HepG2 (cell line): Measurements from ENCODE around the gene CAP2. TPM values are rescaled to one million over a fixed set of nuclear protein-coding genes. Genes with fewer than 3 reads are reported as not detected.
A peak's percentile ranks its signal among the peaks of the same experiment; 100 is the strongest.

ENCODE experiments used
- ATAC-seq: fragments of 200-7000 bp; cut with Tn5 transposase; 3 replicates; pipeline ENCODE4 v1.9.1; 2020; ENCODE audit warnings: mild to moderate bottlenecking, moderate library complexity
- BruUV-seq: library from RNA; stranded (reverse); fragments of 400-500 nt; replicated peaks from 2 replicates; lab custom pipeline; 2021; lab: Mats Ljungman, UMichigan
- CTCF ChIA-PET: fragments of 300-600 bp; formaldehyde crosslinking; extraction: SDS; loops from one replicate; lab custom pipeline; 2021; ENCODE audit warnings: low total read pairs, inconsistent platforms, low intra/inter-chr PET ratio; lab: Yijun Ruan, JAX
- POLR2A ChIA-PET: fragments of 350-600 bp; sonication (Branson Sonifier 250); formaldehyde crosslinking; loops from one replicate; lab custom pipeline; 2020; ENCODE audit warnings: antibody characterized with exemption, inconsistent platforms; lab: Yijun Ruan, JAX
- DNase-seq: peaks from one replicate; pipeline ENCODE4 v3.0.0-alpha.2; 2015; ENCODE audit warnings: low spot score
- FAIRE-seq: peaks from 3 replicates; lab custom pipeline; 2011; peaks lifted over from hg19 to GRCh38; lab: Jason Lieb, UNC
- H2AFZ ChIP-seq: one replicate; pipeline ENCODE4 v1.6.1; 2011; ENCODE audit warnings: low read length, inconsistent platforms
- H3K27ac ChIP-seq: fragments of 300-600 bp; 3 replicates; pipeline ENCODE4 v1.8.0; 2011; ENCODE audit warnings: mixed run types, mild to moderate bottlenecking, mixed read lengths, low read length, inconsistent platforms; ENCODE audit not compliant: insufficient read depth; ENCODE audit errors: extremely low read length
- H3K27me3 ChIP-seq, 2 experiments: fragments of 200-600 bp in 1 of 2; 2 replicates in 1 of 2; 3 replicates in 1 of 2; pipeline versions ENCODE4 v1.6.0 to v1.8.0; 2011; ENCODE audit warnings: low read length in 2 of 2, mild to moderate bottlenecking in 2 of 2, moderate library complexity in 2 of 2, inconsistent platforms in 1 of 2; ENCODE audit not compliant: insufficient read depth in 2 of 2, control insufficient read depth in 1 of 2
- H3K36me3 ChIP-seq, 2 experiments: fragments of 200-600 bp in 1 of 2; replicated peaks in 1 of 2; 2 replicates in 1 of 2; 3 replicates in 1 of 2; pipeline versions ENCODE4 v1.5.1 to v1.8.0; 2011; ENCODE audit warnings: low read length in 2 of 2, inconsistent platforms in 1 of 2; ENCODE audit not compliant: insufficient read depth in 2 of 2, control insufficient read depth in 1 of 2
- H3K4me1 ChIP-seq: 2 replicates; pipeline ENCODE4 v1.5.1; 2012; ENCODE audit warnings: low read length, inconsistent platforms; ENCODE audit not compliant: insufficient read depth
- H3K4me2 ChIP-seq: 2 replicates; pipeline ENCODE4 v1.6.0; 2011; ENCODE audit warnings: low read depth, low read length, inconsistent platforms
- H3K4me3 ChIP-seq, 3 experiments: fragments of 200-600 bp in 1 of 3; sonication (generic), shearing (Covaris generic) in 1 of 3; replicated peaks in 1 of 3; 2 replicates each; pipeline ENCODE4 v1.5.1; 2011 to 2016; ENCODE audit warnings: low read length in 3 of 3, inconsistent platforms in 2 of 3, low read depth in 2 of 3, mild to moderate bottlenecking in 2 of 3, control low read depth in 1 of 3, mixed read lengths in 1 of 3; ENCODE audit not compliant: insufficient read depth in 1 of 3
- H3K79me2 ChIP-seq: one replicate; pipeline ENCODE4 v1.6.1; 2011; ENCODE audit warnings: low read length, inconsistent platforms; ENCODE audit not compliant: insufficient read depth
- H3K9ac ChIP-seq: 2 replicates; pipeline ENCODE4 v1.6.0; 2011; ENCODE audit warnings: mild to moderate bottlenecking, low read depth, low read length, inconsistent platforms; ENCODE audit not compliant: insufficient read depth
- H3K9me3 ChIP-seq: 2 replicates; pipeline ENCODE4 v1.5.1; 2012; ENCODE audit warnings: mild to moderate bottlenecking, low read length
- H4K20me1 ChIP-seq: 2 replicates; pipeline ENCODE4 v1.6.0; 2011; ENCODE audit warnings: inconsistent platforms, mild to moderate bottlenecking, low read length, moderate library complexity; ENCODE audit not compliant: insufficient read depth
- CEBPG ChIP-seq: IDR thresholded peaks from 2 replicates; pipeline ENCODE4 v1.6.1; 2016
- DNMT3B ChIP-seq: conservative IDR thresholded peaks from 2 replicates; pipeline ENCODE4 v1.6.1; 2016; ENCODE audit warnings: missing biosample characterization, control low read depth
- EED ChIP-seq: sonication (generic); formaldehyde crosslinking; IDR thresholded peaks from 2 replicates; pipeline ENCODE4 v1.5.0; 2020; ENCODE audit warnings: mild to moderate bottlenecking, missing genetic modification reagents
- ESRRA ChIP-seq: sonication (generic); formaldehyde crosslinking; IDR thresholded peaks from 2 replicates; pipeline ENCODE4 v1.5.1; 2020; ENCODE audit warnings: mild to moderate bottlenecking, low read depth, missing genetic modification reagents
- GATAD2A ChIP-seq: IDR thresholded peaks from 2 replicates; pipeline ENCODE4 v1.6.1; 2016
- KAT7 ChIP-seq: IDR thresholded peaks from 2 replicates; pipeline ENCODE4 v1.6.1; 2018; ENCODE audit warnings: borderline replicate concordance, missing compliant biosample characterization
- KDM1A ChIP-seq: IDR thresholded peaks from 2 replicates; pipeline ENCODE4 v1.6.1; 2016; ENCODE audit warnings: missing compliant biosample characterization
- PHF20 ChIP-seq: sonication (generic); formaldehyde crosslinking; IDR thresholded peaks from 2 replicates; pipeline ENCODE4 v1.5.0; 2020; ENCODE audit warnings: mild to moderate bottlenecking, missing genetic modification reagents
- PHF5A ChIP-seq: IDR thresholded peaks from one replicate; pipeline ENCODE4 v1.6.1; 2018; ENCODE audit warnings: low read depth, missing genetic modification reagents; ENCODE audit not compliant: unreplicated experiment
- SAP130 ChIP-seq: IDR thresholded peaks from 2 replicates; pipeline ENCODE4 v1.6.1; 2016; ENCODE audit warnings: low read depth
- SNAPC2 ChIP-seq: sonication (generic); formaldehyde crosslinking; IDR thresholded peaks from 2 replicates; pipeline ENCODE4 v1.8.1; 2022; ENCODE audit warnings: mild to moderate bottlenecking, missing genetic modification reagents
- ZNF629 ChIP-seq: sonication (generic); formaldehyde crosslinking; conservative IDR thresholded peaks from 2 replicates; pipeline ENCODE4 v1.5.0; 2020; ENCODE audit warnings: missing genetic modification reagents
- ZNF652 ChIP-seq: IDR thresholded peaks from 2 replicates; pipeline ENCODE4 v1.6.1; 2016; ENCODE audit warnings: low read depth, borderline replicate concordance
- WGBS: methylation state at CpG from one replicate; pipeline ENCODE4 v1.1.6; 2017; ENCODE audit warnings: low lambda C conversion rate; 5-methylcytosine and 5-hydroxymethylcytosine counted together
- in situ Hi-C: cut with HindIII; loops from 2 replicates; pipeline ENCODE4 v1.10.0; 2017; ENCODE audit warnings: low pct_unique_long_range_greater_than_20kb; ENCODE audit not compliant: extremely low pct_ligation_motif_present
- intact Hi-C: fragments of 100-400 bp; cut with micrococcal nuclease; formaldehyde crosslinking; loops from one replicate; pipeline ENCODE4 v1.10.0; 2022; ENCODE audit not compliant: unreplicated experiment
- polyA plus RNA-seq, 8 experiments: library from polyadenylated mRNA; depleted of rRNA in 3 of 8; stranded (reverse) in 7 of 8; unstranded in 1 of 8; fragments of >200 nt; fragmentation: Illumina TruSeq in 4 of 8; extraction: Trizol in 4 of 8; gene quantifications; 2 replicates each; pipeline versions ENCODE4 v1.2.1 to v1.2.3, GENCODE V29; 2011 to 2016; ENCODE audit warnings: low read depth in 4 of 8, missing spikeins in 1 of 8, mixed read lengths in 1 of 8; ENCODE audit not compliant: insufficient read depth in 1 of 8
- total RNA-seq, 5 experiments: library from RNA; depleted of rRNA; stranded (reverse); fragments of >200 nt; fragmentation: Illumina TruSeq; extraction: Trizol; gene quantifications; 2 replicates each; pipeline ENCODE4 v1.2.3, GENCODE V29; 2016; ENCODE audit warnings: low read depth in 1 of 5

The CAP2 gene
- total and polyA plus RNA-seq, 2 of the 13 experiments (the other 11 are each of a cell fraction or from before 2014, with no cell fraction given): 7.9 to 53.1 TPM

GRCh38 chr6:17355404-17355774 is 38.0 kb upstream of the CAP2 start:
- ATAC-seq (peak; percentile 15), FAIRE-seq (no peak), DNase-seq (no peak)
- 7% methylated on average over 2 of the region's 2 CpGs for WGBS
- H3K9ac ChIP-seq: peak overlapping the region; percentile 56
- no peaks in the 10 kb centered on the region for H3K9me3 ChIP-seq
- CTCF ChIA-PET: interaction anchor here (1.2 kb wide), 1 partner anchor 112 kb away, joined by 3 read pairs; no protein-coding TSS in a partner anchor
- TF ChIP-seq ZNF629 (CRISPR knock-in tag) (peak; percentile 64; the same call in 1 of the 2 replicates), KAT7 (peak; percentile 52; the same call in 1 of the 2 replicates), ZNF652 (CRISPR knock-in tag) (no peak; the same call in 1 of the 2 replicates), KDM1A (0 out of 2 replicates have a peak, but pooled peaks have one; percentile 3), ESRRA (CRISPR knock-in tag) (0 out of 2 replicates have a peak, but pooled peaks have one; percentile 6), CEBPG (CRISPR knock-in tag) (0 out of 2 replicates have a peak, but pooled peaks have one; percentile 1), EED (no peak), SAP130 (peak; percentile 1; the same call in 1 of the 2 replicates), PHF5A (CRISPR knock-in tag) (peak; percentile 27), DNMT3B (CRISPR knock-in tag) (0 out of 2 replicates have a peak, but pooled peaks have one; percentile 60), SNAPC2 (CRISPR knock-in tag) (0 out of 2 replicates have a peak, but pooled peaks have one; percentile 0), GATAD2A (no peak), PHF20 (CRISPR knock-in tag) (no peak)
- H3K27me3 ChIP-seq: no peaks in the 10 kb centered on the region
- in situ Hi-C loops: no loop called here
- BruUV-seq: TSS peak; percentile 95
- H3K4me3 ChIP-seq: peak overlapping the region in 2 of 3 experiments; percentile 0 to 31; a peak in 2 of 6 replicates
- H3K36me3 ChIP-seq: no peaks in the 10 kb centered on the region
- H3K4me2 ChIP-seq: peak overlapping the region; percentile 64
- peaks cover 78% of the 10 kb centered on the region for H3K4me1 ChIP-seq
- H2AFZ ChIP-seq: no peak overlapping the region
- H3K27ac ChIP-seq: peak overlapping the region; percentile 82
- H3K79me2 ChIP-seq: no peaks in the 10 kb centered on the region
- POLR2A ChIA-PET: interaction anchor here (0.9 to 3.9 kb wide), 5 partner anchors 11 to 44 kb away, joined by 3 to 45 read pairs (median 10); partner anchors contain the start of gene CAP2
- intact Hi-C loops: loop anchor here (2.0 kb wide), 1 partner anchor 37 kb away; the partner anchor contains the start of gene CAP2
- no peaks in the 10 kb centered on the region for H4K20me1 ChIP-seq
